ENCODE measurements around the gene BCAN. TPM values are rescaled to one million over a fixed set of nuclear protein-coding genes. Genes with fewer than 3 reads are reported as not detected.

BCAN gene
- total and polyA plus RNA-seq, 2 of the 8 experiments (the other 6 are each of a cell fraction or from before 2014, with no cell fraction given), result 4.5 to 24.0 TPM

GRCh38 chr1:156658945-156659574 lies 17.1 kb downstream of the BCAN start:
- Histone ChIP-seq H3K36me3 (ENCODE audit: control insufficient read depth in 2 of 4, insufficient read depth in 4 of 4, low read length in 3 of 4) (no peaks in the 10 kb centered on the region), H3K27ac (ENCODE audit: low read depth, low read length) (no peak overlapping the region), H3K18ac (ENCODE audit: extremely low read depth, low read length) (no peak overlapping the region), H3K23ac (ENCODE audit: insufficient read length) (no peak overlapping the region), H3K23me2 (ENCODE audit: low read depth, low read length) (peaks cover 11% of the 10 kb centered on the region), H3K4me3 (ENCODE audit: extremely low read depth in 1 of 4, insufficient read depth in 2 of 4, low read depth in 3 of 4, low read length in 4 of 4) (no peak overlapping the region), H2BK15ac (ENCODE audit: low read length) (peak overlapping the region; percentile 94; the same call in 1 of the 2 replicates), H2AFZ (ENCODE audit: low read length) (no peak overlapping the region), H3K14ac (ENCODE audit: insufficient read length) (no peak overlapping the region), H2BK12ac (ENCODE audit: low read depth, low read length) (peak overlapping the region; percentile 52; the same call in 1 of the 2 replicates), H2AK5ac (ENCODE audit: low read depth, low read length) (no peak overlapping the region), H3K4me1 (replicated peaks in 1 of 4; ENCODE audit: control insufficient read depth in 3 of 4, insufficient read depth in 4 of 4, low read length in 3 of 4) (peaks cover 18 to 41% (median 36%) of the 10 kb centered on the region in 4 experiments), H4K8ac (ENCODE audit: extremely low read depth, insufficient read depth, low read length) (no peak overlapping the region), H3K79me1 (ENCODE audit: low read depth, low read length) (no peaks in the 10 kb centered on the region), H3K9me3 (ENCODE audit: insufficient read depth in 2 of 2, low read depth in 1 of 2, low read length in 1 of 2) (no peaks in the 10 kb centered on the region), H3K4ac (replicated peaks; ENCODE audit: insufficient read length, low read depth, low read length) (no peak overlapping the region), H4K91ac (replicated peaks; ENCODE audit: insufficient read length, low read length) (no peak overlapping the region), H2BK5ac (ENCODE audit: low read depth, low read length) (no peak overlapping the region), H3K79me2 (ENCODE audit: control insufficient read depth in 1 of 2, insufficient read depth in 2 of 2, low read length in 2 of 2) (no peaks in the 10 kb centered on the region), H3K9ac (replicated peaks in 1 of 4; ENCODE audit: extremely low read depth in 1 of 4, low read depth in 3 of 4, low read length in 3 of 4) (no peak overlapping the region), H2BK120ac (replicated peaks; ENCODE audit: low read depth, low read length) (no peak overlapping the region), H3K4me2 (ENCODE audit: insufficient read depth in 1 of 2, low read depth in 2 of 2, low read length in 2 of 2) (no peak overlapping the region), H2BK20ac (ENCODE audit: low read length) (no peak overlapping the region), H4K5ac (ENCODE audit: insufficient read length, low read depth, low read length) (no peak overlapping the region), H3K56ac (replicated peaks; ENCODE audit: insufficient read length, low read depth, low read length) (no peak overlapping the region), H3K27me3 (replicated peaks in 1 of 4; ENCODE audit: control insufficient read depth in 3 of 4, extremely low read depth in 1 of 4, insufficient read depth in 3 of 4, low read length in 3 of 4) (peaks cover 2 to 49% (median 34%) of the 10 kb centered on the region in 4 experiments), H4K20me1 (replicated peaks in 1 of 2; ENCODE audit: control insufficient read depth in 1 of 2, insufficient read depth in 2 of 2, low read length in 2 of 2) (no peaks in the 10 kb centered on the region)
- no peak for TF ChIP-seq RNF2 (IDR thresholded peaks at IDR 0.05; ENCODE audit: borderline replicate concordance, low read depth, low read length, missing control alignments, poor library complexity, severe bottlenecking)
- no peak for TF ChIP-seq TAF7 (optimal IDR thresholded peaks at IDR 0.05; ENCODE audit: borderline replicate concordance, low read depth, low read length)
- 0 out of 2 replicates have a peak, but pooled peaks have one; percentile 45 for TF ChIP-seq YY1 (IDR thresholded peaks at IDR 0.05; ENCODE audit: low read depth, low read length)
- TF ChIP-seq CBX8 (IDR thresholded peaks at IDR 0.05; ENCODE audit: borderline replicate concordance, low read depth, low read length), result no peak
- no peak for TF ChIP-seq JUN (IDR thresholded peaks at IDR 0.05; ENCODE audit: low read depth, low read length)
- no peak for TF ChIP-seq KDM5A (IDR thresholded peaks at IDR 0.05; ENCODE audit: low read length)
- no peak for TF ChIP-seq SIN3A (conservative IDR thresholded peaks at IDR 0.05 in 1 of 2, IDR thresholded peaks at IDR 0.05 in 1 of 2; ENCODE audit: low read depth in 1 of 2, low read length in 2 of 2)
- no peak for TF ChIP-seq E2F6 (IDR thresholded peaks at IDR 0.05)
- no peak for TF ChIP-seq FOSL1 (IDR thresholded peaks at IDR 0.05; ENCODE audit: insufficient read depth, low read depth, low read length)
- no peak for FAIRE-seq
- ChIA-PET POLR2A (ENCODE audit: partially characterized antibody) (interaction anchor here (0.6 to 12.0 kb wide), 7 partner anchors 9 to 228 kb away, joined by 3 to 419 read pairs (median 7); partner anchors contain the start of genes CRABP2 and NES), CTCF (ENCODE audit: partially characterized antibody) (interaction anchor here (0.5 to 66.0 kb wide), 19 partner anchors 9 to 240 kb away, joined by 3 to 4284 read pairs (median 4); partner anchors contain the start of genes BCAN, CRABP2, HAPLN2 and ISG20L2)
- no peak for DNase-seq (ENCODE audit: low read depth in 1 of 2, low spot score in 2 of 2)
- WGBS, 2 experiments (ENCODE audit: extremely low coverage in 1 of 2, insufficient coverage in 1 of 2, insufficient read length in 1 of 2, insufficient replicate concordance in 2 of 2, low coverage in 1 of 2, low lambda C conversion rate in 2 of 2, missing lambda C conversion rate in 1 of 2), result 77% methylated on average over 10 of the region's 10 CpGs; no CpG with 5 or more reads in 1 of the 2 experiments

All from H1 (cell line).